Stimulated activated CD8-positive, alpha-beta memory T cell treated with anti-CD3 and anti-CD28 coated beads, Interleukin-15, amount 100 ng/mL, for 1 hour (primary cell): ENCODE measurements around the gene LAPTM5.

ENCODE experiments used
- DNase-seq: peaks from one replicate; pipeline ENCODE4 v3.0.0-alpha.2; 2020; ENCODE audit warnings: low read depth

The LAPTM5 gene

DNA sequence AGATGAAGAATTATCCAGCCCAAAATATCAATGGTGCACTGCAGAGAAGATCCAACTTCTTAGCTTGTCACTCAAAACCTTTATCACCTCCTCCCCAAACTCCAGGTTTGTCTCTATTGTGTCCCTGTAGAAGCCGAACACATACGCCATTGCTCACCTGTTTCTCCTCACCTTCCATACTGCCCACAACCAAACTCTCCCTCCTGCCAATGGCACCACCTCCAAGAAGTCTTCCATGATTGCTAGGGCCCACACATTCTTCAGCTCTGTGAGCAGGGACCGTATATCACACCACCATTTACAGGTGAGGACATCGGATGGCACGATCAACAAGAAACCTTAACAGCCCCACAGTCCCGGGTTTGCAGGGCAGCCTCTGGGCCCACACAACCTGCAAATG is 2.2 kb downstream of the LAPTM5 start:
- DNase-seq = no peak

- no peak for DNase-seq
These were observed 2.8 kb downstream of the LAPTM5 start for GRCh38 chr1:30754684-30755171.

GRCh38 chr1:30753660-30754123 is 3.9 kb downstream of the LAPTM5 start:
- DNase-seq = no peak

DNA sequence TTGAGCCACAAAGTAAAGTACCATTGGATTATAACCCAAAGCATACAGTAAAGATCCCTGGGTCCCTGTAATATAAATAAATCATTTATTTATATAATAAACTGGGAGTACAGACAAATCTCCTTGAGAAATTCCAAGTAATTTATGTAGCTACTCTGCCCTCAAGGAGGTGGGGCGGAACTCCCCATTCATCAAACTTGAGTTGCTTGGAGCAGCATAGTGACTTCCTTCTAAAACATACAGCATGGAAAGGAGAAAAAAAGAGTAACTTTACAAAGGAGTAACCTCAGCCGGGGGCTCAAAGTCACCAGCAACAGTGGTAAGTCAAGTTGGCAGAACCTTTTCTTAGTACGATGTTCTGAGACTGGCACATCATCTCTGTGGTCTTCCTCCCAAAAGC is 4.5 kb downstream of the LAPTM5 start:
- no peak for DNase-seq

- no peak for DNase-seq
These were observed 5.0 kb downstream of the LAPTM5 start for GRCh38 chr1:30752651-30752908.

DNA sequence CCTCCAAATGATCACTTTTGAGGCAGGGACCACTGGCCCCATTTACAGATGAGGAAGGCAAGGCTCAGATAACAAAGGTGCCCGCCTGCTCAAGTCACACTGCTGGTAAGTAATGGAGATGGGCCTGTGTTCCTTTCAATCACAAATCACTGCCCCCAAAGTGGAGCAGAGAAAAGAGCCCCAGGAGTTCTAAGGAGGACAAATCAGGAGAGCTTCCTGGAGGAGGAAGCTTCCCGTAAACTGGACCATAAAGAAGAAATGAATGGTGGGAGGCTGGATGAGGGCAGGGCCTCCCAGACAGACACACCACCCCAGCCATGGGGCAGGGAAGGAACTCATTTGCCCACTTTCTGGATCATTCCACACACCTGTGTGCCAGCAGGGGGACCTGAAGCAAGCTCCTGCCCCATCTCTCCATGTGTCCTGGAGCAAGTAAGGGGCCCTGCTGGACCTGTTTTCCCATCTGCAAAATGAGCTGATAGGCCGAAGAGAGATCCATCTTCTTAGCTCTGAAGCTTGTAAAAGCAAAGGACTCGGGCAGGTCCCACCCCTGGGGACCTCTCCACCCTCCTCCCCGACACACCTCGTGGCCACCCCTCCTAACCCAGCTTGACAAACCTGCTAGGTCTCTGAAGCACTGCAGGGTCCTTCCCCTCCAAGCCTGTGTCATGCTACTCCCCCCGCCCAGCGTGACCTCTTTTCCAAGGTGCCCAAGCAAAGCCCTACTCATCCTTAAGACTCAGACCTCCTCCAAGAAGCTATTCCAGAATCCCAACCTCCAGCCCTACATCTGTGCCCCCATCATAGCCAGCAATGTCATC is 5.5 kb downstream of the LAPTM5 start:
- no peak for DNase-seq

DNA sequence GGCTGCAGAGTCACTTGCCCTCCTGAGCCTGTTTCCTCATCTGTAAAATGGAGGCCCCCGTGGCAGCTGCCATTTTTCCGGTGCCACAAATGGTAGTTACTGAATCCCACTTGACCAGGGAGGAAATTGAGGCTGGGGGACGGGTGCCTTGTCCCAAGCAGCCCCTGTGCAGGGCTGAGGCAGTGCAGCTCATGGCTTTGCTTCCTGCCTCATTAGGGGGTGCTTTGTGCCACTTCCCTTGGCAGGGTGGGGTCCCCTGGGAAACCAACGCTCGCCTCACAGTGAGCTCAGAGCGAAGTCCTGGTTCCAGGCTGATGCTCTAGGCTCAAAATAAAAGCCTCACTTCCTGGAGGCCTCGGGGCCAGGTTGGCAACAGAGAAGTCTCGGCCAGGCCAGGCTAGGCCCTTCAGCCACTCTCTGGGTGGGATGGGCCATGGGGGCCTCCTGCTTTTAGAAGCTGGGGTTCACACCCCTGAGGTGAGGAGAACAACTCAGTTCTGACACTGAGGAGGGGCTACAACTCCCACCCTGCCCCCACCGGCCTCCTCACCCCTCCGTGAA is 6.8 kb downstream of the LAPTM5 start:
- no peak for DNase-seq

GRCh38 chr1:30749691-30750583 is 7.6 kb downstream of the LAPTM5 start:
- DNase-seq = peak; percentile 32

- no peak for DNase-seq
These were observed 8.7 kb downstream of the LAPTM5 start for GRCh38 chr1:30748699-30749401.

DNA sequence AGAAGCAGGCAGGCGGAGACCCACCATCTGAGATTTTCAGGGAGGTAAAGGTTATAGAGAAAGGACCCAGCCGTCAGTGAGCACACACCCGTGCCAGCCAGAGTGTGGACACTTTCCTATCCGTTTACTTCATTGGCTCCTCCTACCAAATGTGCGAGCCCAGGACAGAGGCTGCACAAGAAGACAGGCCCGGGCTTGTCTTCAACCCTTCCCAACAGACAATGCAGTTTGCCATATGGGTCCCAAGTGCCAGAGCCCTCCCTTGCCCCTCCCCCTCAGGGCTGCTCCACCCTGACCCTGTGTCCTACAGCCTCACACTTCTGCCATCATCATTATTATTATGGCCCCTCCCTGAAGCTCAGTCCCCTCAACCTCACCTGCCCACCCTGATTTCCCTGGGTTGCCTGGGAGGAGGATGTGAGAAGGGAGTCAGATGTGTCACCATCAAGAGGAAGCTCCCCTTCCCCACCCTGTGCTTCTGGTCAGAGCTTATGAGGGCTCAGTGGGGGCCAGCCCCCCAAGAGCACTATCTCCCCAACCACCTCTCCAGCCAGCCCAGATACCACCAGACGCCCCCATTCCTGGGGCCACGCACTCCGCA is 9.4 kb downstream of the LAPTM5 start:
- no peak for DNase-seq

DNA sequence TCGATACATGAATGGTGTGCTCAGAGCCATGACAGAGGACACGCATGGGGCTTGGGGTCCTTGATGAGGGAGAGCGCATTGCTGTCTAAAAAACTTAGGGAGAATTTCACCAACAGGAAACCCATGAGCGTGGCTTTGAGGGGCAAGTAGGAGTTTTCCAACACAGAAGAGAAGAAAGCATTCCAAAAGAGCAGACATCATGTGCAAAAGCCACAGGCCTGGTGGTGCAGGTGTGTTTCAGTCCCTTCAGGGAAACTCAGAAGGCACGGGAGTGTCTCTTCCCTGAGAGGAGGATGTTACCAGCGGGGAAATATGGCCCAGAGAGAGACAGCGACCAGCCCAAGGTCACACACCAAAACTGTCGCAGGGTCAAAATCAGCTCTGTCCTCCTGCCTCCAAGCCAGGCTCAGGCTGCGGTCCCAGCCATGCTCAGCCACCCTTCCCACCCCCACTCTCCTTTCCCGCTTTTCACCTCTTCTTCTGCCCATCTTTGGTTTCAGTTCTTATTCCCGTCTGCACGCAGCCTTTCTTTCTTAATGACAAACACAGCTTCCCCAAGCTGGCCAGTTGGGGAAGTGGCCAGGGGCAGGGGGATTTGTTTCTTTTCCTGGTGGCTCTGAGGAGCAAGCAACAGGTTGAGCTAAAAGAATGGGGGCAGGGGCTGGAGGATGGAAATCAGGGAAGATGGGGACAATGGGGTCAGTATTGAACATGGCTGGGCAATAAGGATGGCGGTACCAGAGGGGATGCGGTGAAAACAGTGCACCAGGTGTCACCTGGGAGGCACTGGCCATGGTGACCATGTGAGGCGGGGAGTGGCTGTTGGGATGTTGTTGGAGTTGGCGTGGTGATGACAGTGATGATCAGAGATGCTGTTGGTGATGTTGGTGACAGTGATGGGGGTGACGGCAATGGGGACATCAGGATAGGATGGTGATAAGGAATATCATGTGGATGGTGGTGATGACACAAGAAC is 10.3 kb downstream of the LAPTM5 start:
- no peak for DNase-seq

DNA sequence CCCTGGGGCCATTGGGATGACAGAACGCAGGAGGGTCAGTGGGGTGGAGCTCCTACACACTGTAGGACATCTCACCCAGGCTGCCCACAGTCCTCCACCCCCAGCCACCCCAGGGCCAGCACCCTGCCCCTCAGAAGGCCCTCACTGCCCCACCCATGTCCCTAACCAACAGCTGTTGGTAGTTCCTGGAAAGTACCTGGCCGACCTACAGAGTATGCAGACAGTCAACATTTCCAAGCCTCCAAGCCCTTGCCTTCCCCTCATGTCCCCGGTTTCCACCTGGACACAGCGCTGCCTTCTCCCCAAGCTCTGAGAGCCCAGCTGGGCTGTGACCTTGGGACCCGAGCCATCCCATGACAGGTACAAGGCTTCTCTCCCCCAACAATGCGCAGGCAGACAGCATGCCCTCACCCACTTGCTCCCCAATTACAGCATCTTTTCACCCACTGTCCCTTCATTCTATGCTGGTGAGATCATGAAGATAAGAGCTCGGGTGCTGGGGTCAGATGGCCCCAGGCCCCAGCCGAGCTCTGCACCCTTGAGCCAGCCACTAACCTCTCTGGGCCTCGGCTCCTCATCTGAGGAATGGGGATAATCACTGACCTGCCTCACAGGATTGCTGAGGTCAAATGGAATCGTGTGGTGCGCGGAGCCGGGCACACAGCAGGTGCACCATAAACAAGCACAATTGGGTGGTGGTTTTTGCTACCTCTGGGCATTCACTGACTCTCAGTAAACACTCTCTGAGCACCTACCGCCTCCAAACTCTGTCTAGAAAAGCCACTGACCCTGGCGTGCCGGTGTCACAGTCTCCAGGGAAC is 11.2 kb downstream of the LAPTM5 start:
- no peak for DNase-seq

DNA sequence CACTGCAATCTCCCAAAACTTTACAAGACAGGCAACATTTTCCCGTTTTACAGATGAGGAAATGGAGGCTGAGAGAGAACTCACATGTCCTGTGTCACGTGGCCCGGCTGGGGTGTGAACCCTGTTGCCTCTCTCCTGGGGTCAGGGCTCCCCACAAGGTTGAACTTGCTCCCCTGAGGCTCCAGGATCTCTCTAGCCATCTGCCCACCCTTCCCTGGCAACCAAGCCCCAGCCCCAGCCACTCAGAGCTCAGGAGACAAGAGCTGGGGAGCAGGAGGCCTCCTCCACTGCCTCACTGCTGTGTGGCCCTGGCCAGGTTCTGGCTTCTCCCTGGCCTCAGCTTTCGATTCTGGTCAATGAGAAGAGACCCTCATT is 11.8 kb downstream of the LAPTM5 start:
- no peak for DNase-seq

GRCh38 chr1:30745156-30745833 is 12.3 kb downstream of the LAPTM5 start:
- DNase-seq = no peak

DNA sequence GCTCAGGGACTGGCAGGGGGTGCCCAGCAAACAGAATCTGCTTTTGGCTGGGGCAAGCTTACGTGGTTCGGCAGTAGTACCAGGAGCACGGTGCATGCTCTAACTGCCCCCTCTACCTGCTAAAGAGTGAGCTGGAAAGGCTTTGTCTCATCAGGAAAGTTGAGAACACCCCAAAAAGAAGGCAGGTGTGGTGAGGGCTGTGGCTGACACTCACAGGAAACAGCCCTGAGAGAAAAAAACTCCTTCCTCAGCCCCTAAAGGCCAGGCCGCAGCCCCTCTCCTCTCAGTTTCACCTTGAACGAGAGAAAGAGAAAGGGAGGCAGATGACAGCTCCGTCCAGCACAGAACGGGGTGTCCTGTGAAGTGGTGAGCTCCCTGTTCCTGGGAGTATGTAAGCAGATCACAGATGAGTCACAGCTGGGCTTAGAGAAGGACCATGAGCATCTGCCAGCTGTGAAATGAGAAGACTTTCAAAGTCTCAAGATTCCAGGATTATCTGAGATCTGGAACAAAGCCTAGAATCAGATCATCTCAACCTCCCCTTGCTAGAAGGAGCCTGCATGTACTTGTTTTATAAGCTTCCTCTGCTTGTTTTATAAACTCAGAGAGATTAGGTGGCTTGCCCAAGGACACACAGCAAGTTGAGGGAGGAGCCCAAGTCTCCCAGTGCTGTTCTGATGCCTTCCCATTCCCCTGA is 13.4 kb downstream of the LAPTM5 start:
- DNase-seq = no peak

GRCh38 chr1:30743584-30744059 is 14.0 kb downstream of the LAPTM5 start:
- DNase-seq = peak; percentile 39

GRCh38 chr1:30742963-30743559 is 14.5 kb downstream of the LAPTM5 start:
- DNase-seq = no peak
